Stimulated activated CD4-positive, alpha-beta T cell treated with anti-CD3 and anti-CD28 coated beads, Interleukin-4, amount 100 ng/mL, for 1 hour (primary cell): ENCODE measurements around the gene TACO1.

Source experiments
- DNase-seq: peaks from one replicate; pipeline ENCODE4 v3.0.0-alpha.2; 2020

Gene TACO1

GRCh38 chr17:63641692-63642448, 41.2 kb downstream of the TACO1 start:
- DNase-seq, result no peak

- no peak for DNase-seq
These were observed 44.2 kb downstream of the TACO1 start for GRCh38 chr17:63644846-63645245.

GRCh38 chr17:63645775-63646487, 45.2 kb downstream of the TACO1 start:
- no peak for DNase-seq

GRCh38 chr17:63646488-63646806, 45.8 kb downstream of the TACO1 start:
- DNase-seq, result no peak

- DNase-seq, result no peak
These were observed 46.5 kb downstream of the TACO1 start for GRCh38 chr17:63647065-63647725.

- no peak for DNase-seq
These were observed 47.2 kb downstream of the TACO1 start for GRCh38 chr17:63647936-63648335.

- DNase-seq, result no peak
These were observed 49.1 kb downstream of the TACO1 start for GRCh38 chr17:63649813-63650212.

- no peak for DNase-seq
These were observed 51.4 kb downstream of the TACO1 start for GRCh38 chr17:63652106-63652505.

GRCh38 chr17:63653050-63653449, 52.4 kb downstream of the TACO1 start:
- no peak for DNase-seq

GRCh38 chr17:63657786-63658185, 57.1 kb downstream of the TACO1 start:
- DNase-seq, result no peak
